ENCODE results near the gene DUSP7.

DNA sequence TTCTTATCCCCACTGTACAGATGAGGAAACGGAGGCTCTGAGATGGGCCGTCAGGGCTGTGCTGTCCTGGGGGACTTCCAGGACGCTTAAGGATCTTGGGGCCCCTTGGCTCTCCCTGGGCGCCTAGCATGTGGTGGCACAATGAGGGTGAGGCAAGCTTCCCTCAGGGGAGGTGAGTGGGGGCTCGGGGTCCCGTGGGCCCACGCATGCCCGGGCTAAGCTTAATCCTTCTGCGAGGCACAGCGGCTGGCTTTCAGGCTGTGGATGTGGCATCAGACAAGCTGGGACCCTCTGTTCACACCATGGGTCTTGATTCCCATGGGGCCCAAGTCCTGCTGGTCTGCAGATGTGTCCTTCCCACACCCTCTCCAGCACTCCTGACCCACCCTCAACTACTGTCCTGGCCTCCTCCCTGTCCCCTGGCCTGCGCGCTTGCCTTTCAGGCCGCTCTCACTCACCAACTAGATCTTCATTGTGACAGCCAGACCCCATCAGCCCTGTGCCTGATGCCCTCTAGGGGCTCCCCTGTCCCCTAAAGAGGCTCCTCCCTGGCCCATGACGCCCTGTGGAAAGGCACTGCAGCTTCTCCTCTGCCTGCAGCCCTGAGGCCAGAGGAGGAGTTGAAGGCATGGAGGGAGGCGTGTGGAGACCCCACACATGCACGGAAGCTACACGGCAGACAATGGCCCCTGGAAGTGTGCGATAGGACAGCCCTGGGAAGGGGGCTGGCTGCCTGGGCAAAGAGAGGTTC lies 11.3 kb downstream of the DUSP7 start:
- TF ChIP-seq POLR2A (IDR thresholded peaks at IDR 0.05): no peak
- no peak for TF ChIP-seq CTCF (IDR thresholded peaks at IDR 0.05)
- TF ChIP-seq POLR2AphosphoS5 (IDR thresholded peaks at IDR 0.05): no peak
- TF ChIP-seq EP300 (IDR thresholded peaks at IDR 0.05; ENCODE audit: low read depth): no peak

All from transverse colon (tissue), 4 donors.